NCI-H2029 treated with DMSO at 0.1 percent for 48 hours (cell line): ENCODE results near the gene CIC.
A peak's percentile ranks its signal among the peaks of the same experiment; 100 is the strongest.

Experiments used
- DNase-seq: peaks from one replicate; lab custom pipeline; 2025; lab: John Stamatoyannopoulos, UW

Gene CIC

GRCh38 chr19:42244347-42245220, 24.5 kb upstream of the CIC start:
- peak; percentile 86 for DNase-seq

GRCh38 chr19:42245231-42245630, 23.8 kb upstream of the CIC start:
- no peak for DNase-seq

GRCh38 chr19:42246143-42246921, 22.7 kb upstream of the CIC start:
- no peak for DNase-seq

GRCh38 chr19:42246922-42247639, 22.0 kb upstream of the CIC start:
- DNase-seq: no peak

GRCh38 chr19:42247640-42248199, 21.3 kb upstream of the CIC start:
- DNase-seq: no peak

- DNase-seq: no peak
Observed at GRCh38 chr19:42248270-42249148, 20.5 kb upstream of the CIC start.

GRCh38 chr19:42249149-42249750, 19.8 kb upstream of the CIC start:
- no peak for DNase-seq

GRCh38 chr19:42249769-42250168, 19.3 kb upstream of the CIC start:
- no peak for DNase-seq

GRCh38 chr19:42250183-42250665, 18.8 kb upstream of the CIC start:
- no peak for DNase-seq

- no peak for DNase-seq
Observed at GRCh38 chr19:42250666-42251531, 18.2 kb upstream of the CIC start.

GRCh38 chr19:42251572-42252358, 17.3 kb upstream of the CIC start:
- no peak for DNase-seq

GRCh38 chr19:42252365-42253244, 16.4 kb upstream of the CIC start:
- no peak for DNase-seq

- DNase-seq: no peak
Observed at GRCh38 chr19:42253245-42254088, 15.6 kb upstream of the CIC start.

GRCh38 chr19:42254089-42254849, 14.8 kb upstream of the CIC start:
- DNase-seq: no peak

GRCh38 chr19:42254850-42255765, 13.9 kb upstream of the CIC start, which contains the start of gene ERF:
Gene ERF, minus strand, starts transcription at chr19:42255128. Its CDS starts 129 bp downstream, at chr19:42254999.
- DNase-seq: no peak
